ENCODE results near the gene ZNF821. TPM values are rescaled to one million over a fixed set of nuclear protein-coding genes. Genes with fewer than 3 reads are reported as not detected.

Gene ZNF821
- total and polyA plus RNA-seq, 2 of the 8 experiments (the other 6 are each of a cell fraction or from before 2014, with no cell fraction given): 9.5 to 14.1 TPM

- no peak overlapping the region for H3K4me2 ChIP-seq (ENCODE audit: insufficient read depth in 1 of 2, low read depth in 2 of 2, low read length in 2 of 2)
- peaks cover 16 to 28% of the 10 kb centered on the region in 2 experiments for H4K20me1 ChIP-seq (replicated peaks in 1 of 2; ENCODE audit: control insufficient read depth in 1 of 2, insufficient read depth in 2 of 2, low read length in 2 of 2)
- H3K9me3 ChIP-seq (ENCODE audit: insufficient read depth in 2 of 2, low read depth in 1 of 2, low read length in 1 of 2): no peaks in the 10 kb centered on the region
- peaks cover 3% of the 10 kb centered on the region for H3K79me1 ChIP-seq (ENCODE audit: low read depth, low read length)
- H3K4me1 ChIP-seq (replicated peaks in 1 of 4; ENCODE audit: control insufficient read depth in 3 of 4, insufficient read depth in 4 of 4, low read length in 3 of 4): peaks cover 0 to 2% (median 0%) of the 10 kb centered on the region in 4 experiments; a peak in 3 of 7 replicates
- ChIA-PET CTCF (ENCODE audit: partially characterized antibody) (no interaction called here), POLR2A (ENCODE audit: partially characterized antibody) (interaction anchor here (2.1 kb wide), 1 partner anchor 19 kb away, joined by 9 read pairs; the partner anchor contains the start of gene IST1)
- no peak overlapping the region for H2BK20ac ChIP-seq (ENCODE audit: low read length)
- no peak for DNase-seq (ENCODE audit: low read depth in 1 of 2, low spot score in 2 of 2)
- no peak overlapping the region for H4K8ac ChIP-seq (ENCODE audit: extremely low read depth, insufficient read depth, low read length)
- no peak overlapping the region for H2BK12ac ChIP-seq (ENCODE audit: low read depth, low read length)
- H3K56ac ChIP-seq (replicated peaks; ENCODE audit: insufficient read length, low read depth, low read length): no peak overlapping the region
- no peak for TF ChIP-seq NANOG (IDR thresholded peaks at IDR 0.05; ENCODE audit: insufficient read depth, low read depth, low read length, poor library complexity, severe bottlenecking)
- no peak for TF ChIP-seq SIRT6 (IDR thresholded peaks at IDR 0.05; ENCODE audit: low read length)
- TF ChIP-seq KDM5A (IDR thresholded peaks at IDR 0.05; ENCODE audit: low read length): no peak
- no peak for TF ChIP-seq FOSL1 (IDR thresholded peaks at IDR 0.05; ENCODE audit: insufficient read depth, low read depth, low read length)
- TF ChIP-seq CEBPB (IDR thresholded peaks at IDR 0.05; ENCODE audit: low read depth, low read length): no peak
- no peak for TF ChIP-seq TAF1 (IDR thresholded peaks at IDR 0.05; ENCODE audit: low read depth, low read length)
- no peak for TF ChIP-seq SP1 (IDR thresholded peaks at IDR 0.05; ENCODE audit: low read depth, low read length)
- no peak for TF ChIP-seq EGR1 (IDR thresholded peaks at IDR 0.05; ENCODE audit: borderline replicate concordance, low read depth, low read length)
- TF ChIP-seq SIX5 (IDR thresholded peaks at IDR 0.05; ENCODE audit: low read depth, low read length): no peak
- TF ChIP-seq, protein P1, sequence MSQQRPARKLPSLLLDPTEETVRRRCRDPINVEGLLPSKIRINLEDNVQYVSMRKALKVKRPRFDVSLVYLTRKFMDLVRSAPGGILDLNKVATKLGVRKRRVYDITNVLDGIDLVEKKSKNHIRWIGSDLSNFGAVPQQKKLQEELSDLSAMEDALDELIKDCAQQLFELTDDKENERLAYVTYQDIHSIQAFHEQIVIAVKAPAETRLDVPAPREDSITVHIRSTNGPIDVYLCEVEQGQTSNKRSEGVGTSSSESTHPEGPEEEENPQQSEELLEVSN (IDR thresholded peaks at IDR 0.05): no peak
- H2BK5ac ChIP-seq (ENCODE audit: low read depth, low read length): no peak overlapping the region
- H2AFZ ChIP-seq (ENCODE audit: low read length): no peak overlapping the region
- H3K4me3 ChIP-seq (ENCODE audit: extremely low read depth in 1 of 4, insufficient read depth in 2 of 4, low read depth in 3 of 4, low read length in 4 of 4): no peak overlapping the region
- no peaks in the 10 kb centered on the region for H3K23me2 ChIP-seq (ENCODE audit: low read depth, low read length)
- no peak overlapping the region for H2AK5ac ChIP-seq (ENCODE audit: low read depth, low read length)
- H3K79me2 ChIP-seq (ENCODE audit: control insufficient read depth in 1 of 2, insufficient read depth in 2 of 2, low read length in 2 of 2): peaks cover 45 to 100% of the 10 kb centered on the region in 2 experiments
- H3K27ac ChIP-seq (ENCODE audit: low read depth, low read length): no peak overlapping the region
- no peak for FAIRE-seq
- H3K27me3 ChIP-seq (replicated peaks in 1 of 4; ENCODE audit: control insufficient read depth in 3 of 4, extremely low read depth in 1 of 4, insufficient read depth in 3 of 4, low read length in 3 of 4): no peaks in the 10 kb centered on the region
- no peak overlapping the region for H3K14ac ChIP-seq (ENCODE audit: insufficient read length)
- no peak overlapping the region for H4K91ac ChIP-seq (replicated peaks; ENCODE audit: insufficient read length, low read length)
- no peak overlapping the region for H2BK120ac ChIP-seq (replicated peaks; ENCODE audit: low read depth, low read length)
- no peak overlapping the region for H3K4ac ChIP-seq (replicated peaks; ENCODE audit: insufficient read length, low read depth, low read length)
- H3K18ac ChIP-seq (ENCODE audit: extremely low read depth, low read length): no peak overlapping the region
- 93% methylated on average over 2 of the region's 2 CpGs; no CpG with 5 or more reads in 1 of the 2 experiments for WGBS, 2 experiments (ENCODE audit: extremely low coverage in 1 of 2, insufficient coverage in 1 of 2, insufficient read length in 1 of 2, insufficient replicate concordance in 2 of 2, low coverage in 1 of 2, low lambda C conversion rate in 2 of 2, missing lambda C conversion rate in 1 of 2)
- H3K23ac ChIP-seq (ENCODE audit: insufficient read length): no peak overlapping the region
- no peak overlapping the region for H2BK15ac ChIP-seq (ENCODE audit: low read length)
- H4K5ac ChIP-seq (ENCODE audit: insufficient read length, low read depth, low read length): no peak overlapping the region
- H3K36me3 ChIP-seq (ENCODE audit: control insufficient read depth in 2 of 4, insufficient read depth in 4 of 4, low read length in 3 of 4): peaks cover 13 to 59% (median 25%) of the 10 kb centered on the region in 4 experiments; a peak in 7 of 8 replicates
- H3K9ac ChIP-seq (replicated peaks in 1 of 4; ENCODE audit: extremely low read depth in 1 of 4, low read depth in 3 of 4, low read length in 3 of 4): no peak overlapping the region
Observed at GRCh38 chr16:71914802-71915201, 30.8 kb upstream of the ZNF821 start.
